Tibial nerve (tissue), 4 donors: Measurements from ENCODE around the gene ST6GALNAC5.

Experiments
- CTCF ChIP-seq, 5 experiments: fragments of 200-600 bp in 3 of 5; fragments of 450-650 bp in 2 of 5; sonication (generic) in 3 of 5; IDR thresholded peaks; one replicate each; pipeline ENCODE4 v1.5.1; 2016 to 2019; ENCODE audit warnings: antibody characterized with exemption in 5 of 5, mild to moderate bottlenecking in 3 of 5, moderate library complexity in 2 of 5
- EP300 ChIP-seq, 2 donors: sonication (generic); formaldehyde crosslinking; IDR thresholded peaks; one replicate each; pipeline ENCODE4 v1.6.1; 2017; ENCODE audit warnings: antibody characterized with exemption in 2 of 2, mild to moderate bottlenecking in 1 of 2

- TF ChIP-seq CTCF (IDR thresholded peaks at IDR 0.05), result no peak
- no peak for TF ChIP-seq EP300 (IDR thresholded peaks at IDR 0.05)
Measured at GRCh38 chr1:77076759-77077158, 209.5 kb downstream of the ST6GALNAC5 start.
